CD4-positive, CD25-positive, alpha-beta regulatory T cell (primary cell): ENCODE data around the gene KAT8. TPM values are rescaled to one million over a fixed set of nuclear protein-coding genes. Genes with fewer than 3 reads are reported as not detected.

Source experiments
- ATAC-seq, 2 donors: fragments of 150-1000 bp; cut with Tn5 transposase; one replicate each; pipeline ENCODE4 v1.10.0; 2021; ENCODE audit warnings: low read depth in 2 of 2, moderate number of reproducible peaks in 2 of 2, moderate library complexity in 1 of 2
- DNase-seq, 3 donors: peaks; one replicate each; pipeline versions ENCODE4 v3.0.0 to v3.0.0-alpha.2; 2012 to 2022; ENCODE audit warnings: mixed read lengths in 1 of 3
- H3K27ac ChIP-seq: one replicate; pipeline ENCODE4 v1.7.0; 2013; ENCODE audit warnings: mild to moderate bottlenecking, low read length; ENCODE audit not compliant: insufficient read depth, poor library complexity, severe bottlenecking
- H3K27me3 ChIP-seq: one replicate; pipeline ENCODE4 v1.7.0; 2013; ENCODE audit warnings: low read length; ENCODE audit not compliant: control insufficient read depth, insufficient read depth
- H3K36me3 ChIP-seq: one replicate; pipeline ENCODE4 v1.7.0; 2013; ENCODE audit warnings: mild to moderate bottlenecking, low read length, moderate library complexity; ENCODE audit not compliant: control insufficient read depth, insufficient read depth
- H3K4me1 ChIP-seq: 2 replicates; pipeline ENCODE4 v1.7.0; 2013; ENCODE audit warnings: mild to moderate bottlenecking, low read length; ENCODE audit not compliant: insufficient read depth, control insufficient read depth, poor library complexity, severe bottlenecking
- H3K4me3 ChIP-seq: one replicate; pipeline ENCODE4 v1.7.0; 2013; ENCODE audit warnings: low read depth, mild to moderate bottlenecking, low read length, moderate library complexity
- H3K9me3 ChIP-seq, 2 experiments: 1 replicate in 1 of 2; 2 replicates in 1 of 2; pipeline ENCODE4 v1.7.0; 2013; ENCODE audit warnings: low read length in 2 of 2, mild to moderate bottlenecking in 1 of 2, moderate library complexity in 1 of 2; ENCODE audit not compliant: control insufficient read depth in 2 of 2
- H3K27ac Mint-ChIP-seq, 3 donors: one replicate each; pipeline ENCODE4 v1.8.0; 2020 to 2022; ENCODE audit warnings: mild to moderate bottlenecking in 3 of 3, mixed read lengths in 3 of 3, moderate library complexity in 2 of 3
- H3K27me3 Mint-ChIP-seq: one replicate; pipeline ENCODE4 v1.8.0; 2022; ENCODE audit warnings: mild to moderate bottlenecking, mixed read lengths
- H3K36me3 Mint-ChIP-seq: one replicate; pipeline ENCODE4 v1.8.0; 2020; ENCODE audit warnings: mixed read lengths
- H3K4me1 Mint-ChIP-seq, 4 donors: one replicate each; pipeline ENCODE4 v1.8.0; 2020 to 2022; ENCODE audit warnings: mixed read lengths in 4 of 4, mild to moderate bottlenecking in 1 of 4
- H3K4me3 Mint-ChIP-seq, 4 donors: one replicate each; pipeline ENCODE4 v1.8.0; 2020 to 2022; ENCODE audit warnings: mild to moderate bottlenecking in 4 of 4, mixed read lengths in 4 of 4, moderate library complexity in 3 of 4
- H3K9me3 Mint-ChIP-seq, 7 donors: one replicate each; pipeline ENCODE4 v1.8.0; 2020 to 2022; ENCODE audit warnings: mixed read lengths in 7 of 7, mild to moderate bottlenecking in 3 of 7, moderate library complexity in 2 of 7
- polyA plus RNA-seq, 4 donors: library from polyadenylated mRNA; unstranded; fragments of 300-500 nt; fragmentation: Illumina TruSeq; gene quantifications; one replicate each; pipeline ENCODE4 v1.2.3, GENCODE V29; 2021
- total RNA-seq: library from RNA; stranded (reverse); gene quantifications from one replicate; pipeline ENCODE4 v1.2.3, GENCODE V29; 2022

Gene KAT8
- total and polyA plus RNA-seq, 5 donors from 2014 or later: 31.8 to 103 (median 44.7) TPM

GRCh38 chr16:31132303-31132979 lies 15.0 kb downstream of the KAT8 start:
- DNase-seq (no peak), ATAC-seq (no peak)
- Histone ChIP-seq H3K4me3 (no peak overlapping the region), H3K4me1 (no peaks in the 10 kb centered on the region), H3K27me3 (no peaks in the 10 kb centered on the region), H3K27ac (no peak overlapping the region), H3K36me3 (peaks cover 40% of the 10 kb centered on the region), H3K9me3 (no peaks in the 10 kb centered on the region)
- peaks cover 0 to 5% (median 2%) of the 10 kb centered on the region in 4 donors for H3K4me1 Mint-ChIP-seq
- peak overlapping the region in 2 of 3 donors; percentile 47 to 58 for H3K27ac Mint-ChIP-seq
- H3K36me3 Mint-ChIP-seq: peaks cover 12% of the 10 kb centered on the region
- H3K27me3 Mint-ChIP-seq: no peaks in the 10 kb centered on the region
- peaks cover 0 to 1% (median 0%) of the 10 kb centered on the region in 7 donors for H3K9me3 Mint-ChIP-seq
- H3K4me3 Mint-ChIP-seq: peak overlapping the region in 1 of 4 donors; percentile 73

- DNase-seq: no peak
These were observed 15.6 kb downstream of the KAT8 start for GRCh38 chr16:31133046-31133501.

GRCh38 chr16:31134091-31134571 lies 16.7 kb downstream of the KAT8 start:
- Histone ChIP-seq H3K4me1 (no peaks in the 10 kb centered on the region), H3K9me3 (no peaks in the 10 kb centered on the region), H3K4me3 (no peak overlapping the region), H3K36me3 (peaks cover 26% of the 10 kb centered on the region), H3K27ac (no peak overlapping the region), H3K27me3 (no peaks in the 10 kb centered on the region)
- Mint-ChIP-seq H3K36me3 (peaks cover 6% of the 10 kb centered on the region), H3K4me1 (peaks cover 0 to 4% (median 0%) of the 10 kb centered on the region in 4 donors), H3K27me3 (no peaks in the 10 kb centered on the region), H3K27ac (no peak overlapping the region), H3K4me3 (no peak overlapping the region), H3K9me3 (peaks cover 0 to 1% (median 0%) of the 10 kb centered on the region in 7 donors)
- ATAC-seq (no peak), DNase-seq (no peak)

More at GRCh38 chr16:31133046-31133501, 15.6 kb downstream of the KAT8 start:
- Mint-ChIP-seq H3K9me3 (peaks cover 0 to 1% (median 0%) of the 10 kb centered on the region in 7 donors), H3K36me3 (peaks cover 6% of the 10 kb centered on the region), H3K4me3 (no peak overlapping the region), H3K27ac (peak overlapping the region in 2 of 3 donors; percentile 47 to 58), H3K27me3 (no peaks in the 10 kb centered on the region), H3K4me1 (peaks cover 0 to 5% (median under 1%) of the 10 kb centered on the region in 4 donors)
- Histone ChIP-seq H3K4me1 (no peaks in the 10 kb centered on the region), H3K27me3 (no peaks in the 10 kb centered on the region), H3K4me3 (no peak overlapping the region), H3K9me3 (no peaks in the 10 kb centered on the region), H3K27ac (no peak overlapping the region), H3K36me3 (peaks cover 33% of the 10 kb centered on the region)
- ATAC-seq: no peak

GRCh38 chr16:31134625-31135534 lies 17.4 kb downstream of the KAT8 start:
- Mint-ChIP-seq H3K4me1 (peaks cover 0 to 4% (median 0%) of the 10 kb centered on the region in 4 donors), H3K27me3 (no peaks in the 10 kb centered on the region)
- H3K27ac ChIP-seq: no peak overlapping the region

GRCh38 chr16:31135535-31136286 lies 18.2 kb downstream of the KAT8 start, which contains the start of gene PRSS8:
PRSS8 (minus strand) TSS chr16:31135727; CDS start chr16:31135498, 229 bp downstream.
- Mint-ChIP-seq H3K9me3 (peaks cover 0 to 1% (median 0%) of the 10 kb centered on the region in 7 donors), H3K27ac (peak within 1 kb of the TSS in 2 of 3 donors; percentile 12 to 73), H3K4me3 (no peak within 1 kb of the TSS), H3K27me3 (no peaks in the 10 kb centered on the region), H3K4me1 (peaks cover 0 to 4% (median 0%) of the 10 kb centered on the region in 4 donors), H3K36me3 (peaks cover 3% of the 10 kb centered on the region)
- Histone ChIP-seq H3K9me3 (no peaks in the 10 kb centered on the region), H3K4me3 (no peak within 1 kb of the TSS), H3K36me3 (peaks cover 14% of the 10 kb centered on the region), H3K27ac (no peak within 1 kb of the TSS), H3K4me1 (no peaks in the 10 kb centered on the region), H3K27me3 (no peaks in the 10 kb centered on the region)
- DNase-seq (no peak), ATAC-seq (no peak)

More at GRCh38 chr16:31134625-31135534, 17.4 kb downstream of the KAT8 start:
- no peak for ATAC-seq
- H3K4me1 ChIP-seq: no peaks in the 10 kb centered on the region
- H3K36me3 ChIP-seq: peaks cover 19% of the 10 kb centered on the region
- no peaks in the 10 kb centered on the region for H3K27me3 ChIP-seq
- DNase-seq: no peak
- Mint-ChIP-seq H3K27ac (no peak overlapping the region), H3K36me3 (peaks cover 6% of the 10 kb centered on the region), H3K9me3 (peaks cover 0 to 1% (median 0%) of the 10 kb centered on the region in 7 donors), H3K4me3 (no peak overlapping the region)
- no peak overlapping the region for H3K4me3 ChIP-seq
- H3K9me3 ChIP-seq: no peaks in the 10 kb centered on the region

- Histone ChIP-seq H3K27me3 (no peaks in the 10 kb centered on the region), H3K4me3 (no peak overlapping the region), H3K9me3 (no peaks in the 10 kb centered on the region), H3K36me3 (peaks cover 11% of the 10 kb centered on the region), H3K27ac (no peak overlapping the region), H3K4me1 (no peaks in the 10 kb centered on the region)
- no peaks in the 10 kb centered on the region for H3K27me3 Mint-ChIP-seq
- ATAC-seq (no peak), DNase-seq (no peak)
- peaks cover 0 to 1% (median 0%) of the 10 kb centered on the region in 7 donors for H3K9me3 Mint-ChIP-seq
- H3K4me3 Mint-ChIP-seq: no peak overlapping the region
- H3K4me1 Mint-ChIP-seq: peaks cover 0 to 4% (median 0%) of the 10 kb centered on the region in 4 donors
- H3K27ac Mint-ChIP-seq: no peak overlapping the region
- H3K36me3 Mint-ChIP-seq: peaks cover 3% of the 10 kb centered on the region
These were observed 18.8 kb downstream of the KAT8 start for GRCh38 chr16:31136287-31136662.
